HT1080 (cell line): ENCODE results near the gene SDS. TPM values are rescaled to one million over a fixed set of nuclear protein-coding genes. Genes with fewer than 3 reads are reported as not detected.

Source experiments
- DNase-seq: peaks from one replicate; pipeline ENCODE4 v3.0.0-alpha.2; 2015; ENCODE audit warnings: low read depth
- total RNA-seq: library from RNA; depleted of rRNA; stranded (reverse); fragments of >200 nt; shearing (Covaris generic); gene quantifications from 2 replicates; pipeline ENCODE4 v1.2.3, GENCODE V29; 2014

SDS gene
- total RNA-seq, 1 experiment from 2014 or later, result 0.11 TPM

DNA sequence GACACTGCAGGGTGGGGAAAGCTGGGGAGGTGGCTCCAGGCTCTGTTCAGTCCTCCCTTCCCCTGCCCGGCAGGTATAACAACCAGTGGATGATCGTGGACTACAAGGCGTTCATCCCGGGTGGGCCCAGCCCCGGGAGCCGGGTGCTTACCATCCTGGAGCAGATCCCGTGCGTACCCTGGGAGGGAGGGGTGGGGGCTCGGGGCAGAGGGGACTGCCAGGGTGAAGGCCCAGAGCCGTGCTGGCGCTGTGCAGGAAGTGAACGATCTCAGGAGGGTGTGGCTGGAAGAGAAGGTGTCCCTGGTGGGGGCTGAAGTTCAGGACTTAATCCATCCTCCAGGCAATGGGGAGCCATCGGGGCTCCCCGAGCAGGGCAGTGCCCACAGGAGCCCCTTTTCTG is 18.9 kb downstream of the SDS start:
- DNase-seq, result no peak

DNA sequence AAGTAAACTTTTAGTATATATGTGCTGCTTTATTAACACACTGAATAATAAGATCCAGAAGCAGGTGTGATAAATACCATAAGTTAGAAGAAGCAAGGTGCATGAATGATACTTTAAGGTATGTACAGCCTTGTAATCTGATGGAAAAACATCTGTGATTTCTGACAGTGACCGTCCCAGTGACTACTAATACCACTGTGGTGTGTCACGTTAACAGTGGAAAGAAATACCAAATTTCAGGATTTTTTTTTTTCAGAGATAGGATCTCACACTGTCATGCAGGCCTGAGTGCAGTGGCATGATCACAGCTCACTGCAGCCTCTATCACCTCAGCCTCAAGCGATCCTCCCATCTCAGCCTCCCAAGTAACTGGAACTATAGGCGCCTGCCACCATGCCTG is 21.5 kb downstream of the SDS start:
- no peak for DNase-seq

GRCh38 chr12:113381220-113381619 is 22.5 kb downstream of the SDS start:
- no peak for DNase-seq

DNA sequence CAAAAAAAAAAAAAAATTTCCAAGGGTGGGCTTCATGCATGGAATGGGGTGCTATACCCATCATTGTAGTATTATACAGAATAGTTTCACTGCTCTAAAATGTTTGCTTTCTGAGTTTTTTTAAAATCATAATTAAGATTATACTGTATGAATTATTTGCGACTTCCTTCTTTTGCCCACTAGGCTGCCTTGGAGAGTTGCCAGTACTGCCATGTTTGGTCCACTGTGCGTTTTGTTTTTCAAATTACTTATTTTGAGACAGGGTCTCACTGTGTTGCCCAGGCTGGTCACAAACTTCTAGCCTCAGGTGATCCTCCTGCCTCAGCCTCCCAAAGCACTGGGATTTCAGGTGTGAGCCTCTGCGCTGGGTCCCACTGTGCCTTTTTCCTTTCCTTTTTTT is 25.4 kb downstream of the SDS start:
- no peak for DNase-seq

DNA sequence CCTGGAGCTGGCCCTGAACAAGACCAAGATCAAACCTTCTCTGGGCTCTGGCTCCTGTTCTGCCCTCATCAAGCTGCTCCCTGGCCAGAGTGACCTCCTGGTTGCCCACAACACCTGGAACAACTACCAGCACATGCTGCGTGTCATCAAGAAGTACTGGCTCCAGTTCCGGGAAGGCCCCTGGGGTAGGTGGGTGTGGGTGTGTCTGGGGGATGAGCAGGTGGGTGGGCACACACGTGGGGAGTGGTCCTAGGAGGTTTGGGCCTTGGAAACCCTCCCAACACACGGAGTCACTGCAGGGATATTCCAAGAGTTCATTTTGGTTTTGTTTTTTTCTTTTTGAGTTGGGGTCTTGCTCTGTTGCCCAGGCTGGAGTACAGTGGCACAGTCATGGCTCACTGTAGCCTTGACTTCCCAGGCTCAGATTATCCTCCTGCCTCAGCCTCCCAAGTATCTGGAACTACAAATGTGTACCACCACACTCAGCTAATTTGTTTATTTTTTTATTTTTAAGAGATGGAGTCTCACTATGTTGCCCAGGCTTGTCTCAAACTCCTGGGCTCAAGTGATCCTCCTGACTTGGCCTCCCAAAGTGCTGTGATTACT is 28.8 kb downstream of the SDS start:
- no peak for DNase-seq

- no peak for DNase-seq
Measured at GRCh38 chr12:113373969-113374368, 29.7 kb downstream of the SDS start.

DNA sequence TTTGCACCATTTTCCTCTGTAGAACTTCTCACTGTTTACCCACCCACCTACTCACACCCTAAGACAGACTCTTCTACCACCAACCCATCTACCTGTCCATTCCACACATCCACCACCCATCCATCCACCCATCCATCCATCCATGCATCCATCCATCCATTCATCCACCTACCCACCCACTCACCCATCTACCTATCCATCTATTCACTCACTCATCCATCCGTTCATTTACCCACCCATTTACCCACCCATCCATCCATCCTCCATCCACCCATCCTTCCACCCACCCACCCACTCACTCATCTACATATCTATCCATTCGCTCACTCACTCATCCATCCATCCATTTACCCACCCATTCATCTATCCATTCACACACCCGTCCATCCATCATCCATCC is 30.2 kb downstream of the SDS start:
- no peak for DNase-seq

DNA sequence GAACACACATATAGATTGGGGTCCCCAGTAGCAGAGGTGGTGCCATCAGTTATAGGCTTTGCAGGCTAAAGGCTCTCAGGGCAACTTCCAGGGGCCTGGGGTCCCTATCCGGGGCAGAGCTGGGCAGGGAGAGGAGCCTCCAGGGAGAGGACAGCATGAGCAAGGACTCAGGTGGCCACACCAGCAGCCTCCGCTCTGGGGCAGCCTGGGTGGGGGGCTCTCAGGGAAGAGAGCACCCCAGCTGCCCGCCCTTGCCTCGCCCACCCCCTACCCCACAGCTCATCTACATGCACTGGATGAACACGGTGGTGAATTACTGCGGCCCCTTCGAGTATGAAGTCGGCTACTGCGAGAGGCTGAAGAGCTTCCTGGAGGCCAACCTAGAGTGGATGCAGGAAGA is 31.3 kb downstream of the SDS start:
- no peak for DNase-seq

DNA sequence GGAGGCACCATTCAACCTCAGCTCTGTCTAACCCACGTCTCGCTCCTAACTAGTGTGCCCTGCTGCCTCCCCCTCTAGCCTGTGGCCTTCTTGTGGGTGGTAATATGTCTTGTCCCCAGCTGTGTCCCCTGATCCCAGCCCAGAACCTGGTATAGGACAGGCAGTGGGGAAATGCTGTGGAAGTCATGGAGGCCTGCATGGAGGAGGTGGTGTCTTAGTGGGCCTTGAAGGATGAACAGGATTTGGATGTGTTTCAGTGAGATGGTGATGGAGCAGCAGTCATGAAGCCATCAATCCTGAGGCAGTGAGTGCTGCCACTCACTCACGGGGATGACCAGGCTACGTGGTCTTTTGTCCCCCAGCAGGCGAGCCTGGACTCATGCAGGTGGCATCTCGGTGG is 31.9 kb downstream of the SDS start:
- no peak for DNase-seq

DNA sequence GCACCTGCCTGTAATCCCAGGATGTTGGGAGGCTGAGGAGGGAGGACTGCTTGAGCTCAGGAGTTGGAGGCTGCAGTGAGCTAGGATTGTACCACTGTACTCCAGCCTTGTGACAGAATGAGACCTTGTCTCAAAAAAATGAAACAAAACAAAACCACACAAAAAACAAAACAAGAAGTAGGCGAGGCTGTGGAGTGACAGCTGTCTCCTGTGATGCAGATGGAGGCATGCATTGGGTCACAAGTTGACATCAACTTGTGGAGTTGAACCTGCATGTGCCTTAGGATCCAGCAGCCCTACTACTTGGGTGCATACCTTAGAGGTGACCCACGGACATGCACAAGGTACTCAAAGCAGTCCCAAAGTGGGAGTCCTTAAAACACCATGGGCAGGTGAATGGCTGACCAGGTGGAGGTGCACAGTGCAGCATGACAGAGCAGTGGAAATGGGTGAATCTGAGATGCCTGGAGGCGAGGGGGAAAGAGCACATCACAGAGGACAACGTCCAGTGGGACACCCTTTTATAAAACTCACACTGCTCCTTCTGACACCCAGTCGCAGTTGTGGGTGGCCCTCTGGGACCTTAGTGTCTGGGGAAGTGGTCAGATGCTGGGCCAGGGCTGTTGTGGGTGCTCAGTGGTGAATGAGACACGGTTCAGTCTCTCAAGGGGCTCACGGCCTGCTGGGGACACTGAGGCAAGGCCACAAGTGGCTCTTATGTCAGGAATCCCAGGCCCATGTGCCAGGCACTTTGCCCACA is 32.6 kb downstream of the SDS start:
- no peak for DNase-seq

DNA sequence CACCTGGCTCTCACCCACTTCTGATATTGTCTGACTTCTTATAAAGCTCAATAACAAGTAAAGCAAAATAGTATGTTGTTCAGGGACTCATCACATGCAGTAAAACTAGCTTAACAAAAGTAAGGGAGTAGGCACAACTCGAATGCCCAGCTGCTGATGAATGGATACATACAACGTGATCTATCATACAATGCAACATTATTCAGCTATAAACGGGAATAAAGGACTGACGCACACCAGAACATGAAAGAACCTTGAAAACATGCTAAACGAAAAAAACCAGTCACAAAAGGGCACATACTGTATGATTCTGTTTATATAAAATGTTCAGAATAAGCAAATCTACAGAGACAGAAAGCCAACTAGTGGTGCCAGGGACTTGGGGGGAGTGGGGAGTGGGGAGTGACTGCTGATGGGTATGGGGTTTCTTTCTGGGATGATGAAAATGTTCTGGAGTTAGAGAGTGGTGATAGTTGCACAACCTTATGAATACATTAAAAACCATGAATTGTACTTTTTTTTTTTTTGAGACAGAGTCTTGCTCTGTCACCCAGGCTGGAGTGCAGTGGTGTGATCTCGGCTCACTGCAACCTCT is 34.2 kb downstream of the SDS start:
- DNase-seq, result no peak

DNA sequence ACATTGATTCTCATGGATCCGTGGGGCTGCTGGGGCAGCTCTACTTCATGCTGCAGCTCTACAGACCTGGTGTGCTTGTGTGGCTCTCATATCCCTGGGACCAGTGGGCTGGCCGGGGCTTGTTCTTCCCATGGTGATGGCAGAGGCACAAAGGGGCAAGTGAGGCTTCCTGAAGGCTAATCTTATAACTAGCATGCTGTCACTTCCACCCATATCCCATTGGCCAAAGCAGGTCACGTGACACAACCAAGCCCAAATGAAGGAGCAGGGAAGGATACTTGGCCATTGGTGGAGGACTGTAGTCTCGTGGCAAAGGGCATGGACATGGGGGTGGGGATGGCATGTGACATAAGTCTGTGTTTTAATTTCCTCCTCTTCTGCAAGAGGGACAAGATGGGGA is 35.4 kb downstream of the SDS start:
- DNase-seq, result no peak

DNA sequence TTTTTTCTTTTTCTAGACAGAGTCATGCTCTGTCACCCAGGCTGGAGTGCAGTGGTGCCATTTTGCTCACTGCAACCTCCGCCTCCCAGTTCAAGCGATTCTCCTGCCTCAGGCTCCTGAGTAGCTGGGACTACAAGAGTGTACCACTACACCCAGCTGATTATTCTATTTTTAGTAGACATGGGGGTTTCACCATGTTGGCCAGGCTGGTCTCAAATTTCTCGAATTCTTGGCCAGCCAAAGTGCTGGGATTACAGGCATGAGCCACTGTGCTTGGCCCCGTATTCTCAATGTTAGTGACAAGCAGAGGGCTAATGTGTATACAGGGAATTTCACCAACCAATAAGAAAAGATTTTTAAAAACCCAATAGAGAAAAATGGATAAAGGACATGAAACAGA is 36.9 kb downstream of the SDS start:
- DNase-seq, result no peak

DNA sequence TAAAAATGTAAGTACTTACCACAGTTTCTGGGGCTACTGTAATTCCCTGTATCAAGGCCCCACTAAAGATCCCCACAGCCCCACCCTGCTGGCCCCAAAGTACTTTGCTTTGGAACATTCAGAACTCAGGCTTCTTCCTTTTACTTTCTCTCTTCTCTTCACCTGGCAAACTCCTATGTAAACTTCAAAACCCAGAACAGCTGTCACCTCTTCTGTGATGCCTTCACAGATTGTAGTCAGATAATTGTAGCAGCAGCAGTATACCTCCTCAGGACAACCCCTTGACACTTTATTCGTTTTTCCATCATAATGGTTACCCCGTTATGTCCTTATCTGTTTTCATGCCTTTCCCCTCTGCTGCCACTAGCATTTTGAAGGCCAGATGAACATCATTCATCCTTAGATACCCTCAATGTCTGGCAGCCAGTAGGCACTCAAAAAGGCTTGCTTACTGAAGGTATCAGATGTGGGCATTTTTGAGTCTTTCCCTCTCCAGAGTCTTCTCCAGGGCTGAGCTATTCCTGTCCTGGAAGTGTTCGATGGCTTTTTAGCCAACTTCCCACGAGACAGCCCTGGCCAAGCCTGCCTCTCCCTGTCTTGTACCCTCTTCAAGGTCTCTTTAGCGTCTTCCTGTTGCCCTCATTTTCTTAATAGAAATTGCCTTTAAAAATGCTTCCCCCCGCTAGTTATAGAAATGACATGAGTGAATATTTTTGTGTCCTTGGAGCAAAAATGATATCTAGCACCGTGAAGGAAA is 37.9 kb downstream of the SDS start:
- no peak for DNase-seq

- DNase-seq, result no peak
Measured at GRCh38 chr12:113364698-113365097, 39.0 kb downstream of the SDS start.

GRCh38 chr12:113361574-113362370 is 41.9 kb downstream of the SDS start:
- DNase-seq, result no peak

- DNase-seq, result peak; percentile 44
Measured at GRCh38 chr12:113359939-113360748, 43.5 kb downstream of the SDS start.

GRCh38 chr12:113359133-113359938 is 44.4 kb downstream of the SDS start:
- DNase-seq, result no peak

- DNase-seq, result peak; percentile 89
Measured at GRCh38 chr12:113358381-113359132, 45.1 kb downstream of the SDS start, which contains the start of gene PLBD2. PLBD2 (plus strand) TSS chr12:113358587; CDS start chr12:113358601, 14 bp downstream.
